ENCODE data around the gene COBLL1. TPM values are rescaled to one million over a fixed set of nuclear protein-coding genes. Genes with fewer than 3 reads are reported as not detected.

Gene COBLL1
- total RNA-seq, 4 donors from 2014 or later: 41.4 to 66.0 (median 61.9) TPM

DNA sequence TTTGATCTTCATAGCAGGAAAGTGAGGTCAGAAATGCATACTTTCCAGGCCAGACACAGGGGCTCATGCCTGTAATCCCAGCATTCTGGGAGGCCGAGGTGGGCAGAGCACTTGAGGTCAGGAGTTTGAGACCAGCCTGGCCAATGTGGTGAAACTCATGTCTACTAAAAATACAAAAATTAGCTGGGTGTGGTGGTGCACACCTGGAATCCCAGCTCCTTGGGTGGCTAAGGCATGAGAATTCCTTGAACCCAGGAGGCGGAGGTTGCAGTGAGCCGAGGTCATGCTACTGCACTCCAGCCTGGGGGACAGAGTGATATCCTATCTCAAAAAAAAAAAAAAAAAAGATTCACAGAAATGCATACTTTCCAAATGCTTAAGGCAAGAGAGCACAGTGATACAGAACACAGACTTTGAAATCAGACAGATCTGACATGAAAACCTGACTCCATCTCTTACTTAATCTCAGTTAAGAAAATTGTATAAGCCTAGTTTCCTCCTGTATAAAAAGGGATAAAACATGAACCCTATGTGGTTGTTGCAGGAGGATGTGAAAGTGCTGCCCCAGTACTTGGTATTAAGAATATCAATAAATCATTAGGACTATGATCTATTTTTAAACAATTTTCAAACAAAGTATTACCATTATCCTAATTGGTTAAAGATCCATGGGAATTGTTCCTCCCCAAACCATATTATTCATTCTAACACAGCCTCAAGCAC is 26.4 kb downstream of the COBLL1 start:
- no peak for TF ChIP-seq POLR2A (IDR thresholded peaks at IDR 0.05; ENCODE audit: low read depth)
- no peak for TF ChIP-seq POLR2AphosphoS5 (IDR thresholded peaks at IDR 0.05)
- TF ChIP-seq, protein P1, sequence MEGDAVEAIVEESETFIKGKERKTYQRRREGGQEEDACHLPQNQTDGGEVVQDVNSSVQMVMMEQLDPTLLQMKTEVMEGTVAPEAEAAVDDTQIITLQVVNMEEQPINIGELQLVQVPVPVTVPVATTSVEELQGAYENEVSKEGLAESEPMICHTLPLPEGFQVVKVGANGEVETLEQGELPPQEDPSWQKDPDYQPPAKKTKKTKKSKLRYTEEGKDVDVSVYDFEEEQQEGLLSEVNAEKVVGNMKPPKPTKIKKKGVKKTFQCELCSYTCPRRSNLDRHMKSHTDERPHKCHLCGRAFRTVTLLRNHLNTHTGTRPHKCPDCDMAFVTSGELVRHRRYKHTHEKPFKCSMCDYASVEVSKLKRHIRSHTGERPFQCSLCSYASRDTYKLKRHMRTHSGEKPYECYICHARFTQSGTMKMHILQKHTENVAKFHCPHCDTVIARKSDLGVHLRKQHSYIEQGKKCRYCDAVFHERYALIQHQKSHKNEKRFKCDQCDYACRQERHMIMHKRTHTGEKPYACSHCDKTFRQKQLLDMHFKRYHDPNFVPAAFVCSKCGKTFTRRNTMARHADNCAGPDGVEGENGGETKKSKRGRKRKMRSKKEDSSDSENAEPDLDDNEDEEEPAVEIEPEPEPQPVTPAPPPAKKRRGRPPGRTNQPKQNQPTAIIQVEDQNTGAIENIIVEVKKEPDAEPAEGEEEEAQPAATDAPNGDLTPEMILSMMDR (IDR thresholded peaks at IDR 0.05): no peak
- no peak for TF ChIP-seq EP300 (IDR thresholded peaks at IDR 0.05)
- Histone ChIP-seq H3K9me3 (no peaks in the 10 kb centered on the region), H3K4me1 (peaks cover 22 to 59% (median 50%) of the 10 kb centered on the region in 4 donors), H3K4me3 (no peak overlapping the region), H3K27ac (replicated peaks in 1 of 4) (peak overlapping the region in 1 of 4 donors; percentile 15), H3K36me3 (no peaks in the 10 kb centered on the region), H3K27me3 (no peaks in the 10 kb centered on the region)
- DNase-seq (ENCODE audit: extremely low spot score): no peak
- intact Hi-C loops (cut with DNase I): no loop called here
- 88% methylated on average over 3 of the region's 3 CpGs for WGBS

DNA sequence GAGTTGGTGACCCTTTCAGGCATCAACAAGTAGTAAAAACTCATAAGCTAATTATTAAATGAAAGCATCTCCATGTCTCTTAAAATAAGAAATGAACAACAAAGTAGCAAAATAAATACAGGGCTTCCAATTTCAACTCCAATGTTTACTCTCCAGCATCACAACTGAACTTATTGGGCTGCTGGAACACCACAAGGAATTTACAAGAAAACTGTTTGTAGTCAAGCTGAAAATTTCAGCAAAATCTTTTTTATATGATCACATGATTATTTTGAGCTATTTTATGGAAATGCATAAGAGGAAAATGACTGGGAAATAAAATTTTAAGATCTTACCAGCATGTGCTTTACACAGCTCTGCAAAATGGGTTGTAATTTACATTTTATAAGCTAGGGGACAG is 28.1 kb downstream of the COBLL1 start:
- intact Hi-C loops (cut with DNase I): no loop called here
- TF ChIP-seq POLR2AphosphoS5 (IDR thresholded peaks at IDR 0.05) (no peak), POLR2A (IDR thresholded peaks at IDR 0.05; ENCODE audit: low read depth) (no peak), EP300 (IDR thresholded peaks at IDR 0.05) (no peak)
- TF ChIP-seq, protein P1 (IDR thresholded peaks at IDR 0.05): no peak
- DNase-seq (ENCODE audit: extremely low spot score): no peak

DNA sequence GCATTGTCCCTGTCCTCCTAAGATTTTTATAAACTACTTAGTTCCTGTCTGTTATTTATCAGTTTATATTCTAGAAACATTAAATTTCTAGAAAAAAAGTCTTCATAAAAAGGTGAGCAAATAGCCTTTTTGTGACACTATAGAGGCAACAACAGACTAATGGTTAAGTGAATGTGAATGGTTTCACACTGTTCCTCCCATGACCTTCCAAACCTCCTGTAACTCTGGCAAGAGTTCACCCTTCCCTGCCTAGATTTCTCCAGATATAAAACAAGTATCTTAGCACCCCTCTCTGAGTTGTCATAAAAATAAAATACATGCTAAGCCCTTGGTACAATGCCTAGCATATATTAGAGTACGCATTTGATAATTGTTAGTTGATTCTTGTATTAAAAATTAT is 29.2 kb downstream of the COBLL1 start:
- no peak for DNase-seq (ENCODE audit: extremely low spot score)
- no peaks in the 10 kb centered on the region for H3K9me3 ChIP-seq
- no peaks in the 10 kb centered on the region for H3K27me3 ChIP-seq
- no peak overlapping the region for H3K4me3 ChIP-seq
- whole genome bisulfite sequencing: 97% methylated on average over 1 of the region's 1 CpG
- TF ChIP-seq POLR2A (IDR thresholded peaks at IDR 0.05; ENCODE audit: low read depth) (no peak), POLR2AphosphoS5 (IDR thresholded peaks at IDR 0.05) (no peak), EP300 (IDR thresholded peaks at IDR 0.05) (no peak)
- TF ChIP-seq, protein P1 (IDR thresholded peaks at IDR 0.05): no peak
- H3K4me1 ChIP-seq: peaks cover 37 to 86% (median 69%) of the 10 kb centered on the region in 4 donors
- intact Hi-C loops (cut with DNase I): no loop called here
- H3K36me3 ChIP-seq: no peaks in the 10 kb centered on the region
- H3K27ac ChIP-seq (replicated peaks in 1 of 4): peak overlapping the region in 1 of 4 donors; percentile 39

More for the DNA sequence above, 28.1 kb downstream of the COBLL1 start:
- Histone ChIP-seq H3K27ac (replicated peaks in 1 of 4) (no peak overlapping the region), H3K4me3 (no peak overlapping the region), H3K9me3 (no peaks in the 10 kb centered on the region), H3K4me1 (peaks cover 31 to 76% (median 60%) of the 10 kb centered on the region in 4 donors), H3K36me3 (no peaks in the 10 kb centered on the region), H3K27me3 (no peaks in the 10 kb centered on the region)

DNA sequence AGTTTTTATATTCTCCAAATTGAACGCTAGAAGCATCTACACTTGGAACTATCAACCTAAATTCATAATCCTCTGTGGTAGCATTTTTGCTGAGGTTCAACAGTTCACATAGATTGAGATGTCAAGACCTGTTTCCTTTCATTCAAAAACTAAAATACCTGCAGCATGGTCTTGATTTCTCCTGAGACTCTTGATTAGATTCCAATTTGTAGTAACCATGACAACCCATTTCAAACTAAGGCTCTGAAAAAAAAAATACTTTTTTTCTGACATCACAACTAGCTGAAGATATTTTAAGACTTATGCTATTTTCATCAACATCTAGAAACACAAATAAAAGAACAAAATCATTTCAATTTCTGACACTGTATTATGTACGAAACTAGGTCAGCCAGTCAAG is 29.8 kb downstream of the COBLL1 start:
- Histone ChIP-seq H3K36me3 (no peaks in the 10 kb centered on the region), H3K4me1 (peaks cover 37 to 86% (median 70%) of the 10 kb centered on the region in 4 donors), H3K4me3 (no peak overlapping the region), H3K27ac (replicated peaks in 1 of 4) (peak overlapping the region in 1 of 4 donors; percentile 3), H3K27me3 (no peaks in the 10 kb centered on the region), H3K9me3 (no peaks in the 10 kb centered on the region)
- DNase-seq (ENCODE audit: extremely low spot score): no peak
- intact Hi-C loops (cut with DNase I): no loop called here
- WGBS: 86% methylated on average over 2 of the region's 2 CpGs
- no peak for TF ChIP-seq POLR2AphosphoS5 (IDR thresholded peaks at IDR 0.05)

DNA sequence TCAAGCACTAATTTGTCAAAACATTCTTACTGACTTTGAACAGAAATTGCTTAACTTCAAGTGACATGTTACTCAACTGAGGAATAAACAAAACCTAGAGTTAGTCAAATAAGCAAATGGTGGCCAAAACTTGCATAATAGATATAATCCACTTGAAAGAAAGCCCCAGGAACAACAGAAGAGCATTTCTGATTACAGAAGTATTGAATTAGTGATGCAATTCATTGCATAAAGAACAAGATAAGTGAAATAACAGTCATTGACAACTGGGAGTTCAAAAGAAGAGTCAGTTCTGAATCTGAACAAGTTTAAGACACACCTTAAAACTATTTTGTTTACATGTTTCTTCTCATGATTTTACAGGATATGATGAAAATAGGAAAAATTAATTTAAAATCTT is 30.8 kb downstream of the COBLL1 start:
- Histone ChIP-seq H3K27me3 (no peaks in the 10 kb centered on the region), H3K9me3 (no peaks in the 10 kb centered on the region), H3K4me3 (no peak overlapping the region), H3K36me3 (no peaks in the 10 kb centered on the region), H3K27ac (replicated peaks in 1 of 4) (no peak overlapping the region), H3K4me1 (peaks cover 37 to 78% (median 63%) of the 10 kb centered on the region in 4 donors)
- DNase-seq (ENCODE audit: extremely low spot score): no peak
- intact Hi-C loops (cut with DNase I): no loop called here
- TF ChIP-seq EP300 (IDR thresholded peaks at IDR 0.05): no peak
- TF ChIP-seq, protein P1 (IDR thresholded peaks at IDR 0.05): no peak
- TF ChIP-seq POLR2A (IDR thresholded peaks at IDR 0.05; ENCODE audit: low read depth): no peak
- no peak for TF ChIP-seq POLR2AphosphoS5 (IDR thresholded peaks at IDR 0.05)
